Upper lobe of left lung (tissue), 4 donors: Measurements from ENCODE around the gene FBXO41.

Source experiments
- CTCF ChIP-seq, 6 experiments: fragments of 450-650 bp in 4 of 6; fragments of 200-600 bp in 2 of 6; sonication (generic) in 2 of 6; IDR thresholded peaks; one replicate each; pipeline ENCODE4 v1.5.1; 2016 to 2019; ENCODE audit warnings: antibody characterized with exemption in 6 of 6
- POLR2A ChIP-seq, 4 donors: fragments of 450-650 bp; IDR thresholded peaks; one replicate each; pipeline ENCODE4 v1.5.1; 2016 to 2017; ENCODE audit warnings: antibody characterized with exemption in 4 of 4, mild to moderate bottlenecking in 2 of 4

DNA sequence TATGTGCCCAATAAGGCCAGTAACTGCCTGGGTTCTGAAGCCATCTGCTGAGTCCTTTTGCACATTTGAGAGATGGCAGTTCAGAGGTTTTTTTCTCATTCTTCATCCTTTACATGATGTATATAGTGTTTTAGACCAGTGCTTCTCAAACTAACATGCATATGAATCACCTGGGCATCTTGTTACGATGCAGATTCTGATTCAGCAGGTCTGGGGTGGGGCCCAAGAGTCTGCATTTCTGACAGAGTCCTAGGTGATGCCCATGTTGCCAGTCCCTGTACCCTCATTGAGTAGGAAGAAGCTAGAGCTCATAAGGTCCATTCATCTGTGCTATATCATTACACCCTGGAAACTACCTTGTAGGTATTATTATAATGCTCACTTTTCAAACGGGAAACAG, 66.5 kb downstream of the FBXO41 start:
- TF ChIP-seq CTCF (IDR thresholded peaks at IDR 0.05) (no peak), POLR2A (IDR thresholded peaks at IDR 0.05) (no peak)
